Measurements from ENCODE around the gene MICU2. TPM values are rescaled to one million over a fixed set of nuclear protein-coding genes. Genes with fewer than 3 reads are reported as not detected.
A peak's percentile ranks its signal among the peaks of the same experiment; 100 is the strongest.

The MICU2 gene
- polyA plus RNA-seq, 3 donors from 2014 or later, result 38.6 to 53.3 (median 39.3) TPM

- Mint-ChIP-seq H3K9me3 (no peaks in the 10 kb centered on the region), H3K36me3 (peaks cover 0 to 5% (median 5%) of the 10 kb centered on the region in 3 donors), H3K4me1 (peaks cover 12 to 26% of the 10 kb centered on the region in 2 donors), H3K4me3 (no peak overlapping the region), H3K27me3 (ENCODE audit: low read depth in 3 of 3) (peaks cover 0 to 1% (median 0%) of the 10 kb centered on the region in 3 donors), H3K27ac (no peak overlapping the region)
- no peak for DNase-seq
These were observed 53.1 kb downstream of the MICU2 start for GRCh38 chr13:21550918-21551317.

GRCh38 chr13:21549633-21550032 is 54.3 kb downstream of the MICU2 start:
- no peak overlapping the region for H3K4me3 Mint-ChIP-seq

GRCh38 chr13:21548577-21548976 is 55.4 kb downstream of the MICU2 start:
- Mint-ChIP-seq H3K27me3 (ENCODE audit: low read depth in 3 of 3) (peaks cover 0 to under 1% (median 0%) of the 10 kb centered on the region in 3 donors), H3K36me3 (peaks cover 0 to 5% (median 5%) of the 10 kb centered on the region in 3 donors), H3K4me3 (no peak overlapping the region), H3K9me3 (no peaks in the 10 kb centered on the region), H3K27ac (no peak overlapping the region), H3K4me1 (peaks cover 22 to 28% of the 10 kb centered on the region in 2 donors)
- no peak for DNase-seq

More at GRCh38 chr13:21549633-21550032, 54.3 kb downstream of the MICU2 start:
- H3K27ac Mint-ChIP-seq, result no peak overlapping the region
- DNase-seq, result no peak
- H3K36me3 Mint-ChIP-seq, result peaks cover 0 to 5% (median 5%) of the 10 kb centered on the region in 3 donors
- H3K4me1 Mint-ChIP-seq, result peaks cover 14 to 25% of the 10 kb centered on the region in 2 donors
- H3K27me3 Mint-ChIP-seq (ENCODE audit: low read depth in 3 of 3), result peaks cover 0 to 1% (median 0%) of the 10 kb centered on the region in 3 donors
- H3K9me3 Mint-ChIP-seq, result no peaks in the 10 kb centered on the region

- Mint-ChIP-seq H3K36me3 (no peaks in the 10 kb centered on the region), H3K9me3 (no peaks in the 10 kb centered on the region), H3K27me3 (ENCODE audit: low read depth in 3 of 3) (peaks cover 0 to 4% (median 0%) of the 10 kb centered on the region in 3 donors), H3K4me3 (no peak overlapping the region), H3K27ac (peak overlapping the region in 5 of 6 donors; percentile 1 to 79 (median 27)), H3K4me1 (peaks cover 35 to 39% of the 10 kb centered on the region in 2 donors)
- no peak for DNase-seq
These were observed 57.6 kb downstream of the MICU2 start for GRCh38 chr13:21546372-21546771.

- no peak overlapping the region for H3K4me3 Mint-ChIP-seq
- H3K9me3 Mint-ChIP-seq, result no peaks in the 10 kb centered on the region
- H3K27ac Mint-ChIP-seq, result no peak overlapping the region
- DNase-seq, result no peak
- peaks cover 0 to 4% (median 0%) of the 10 kb centered on the region in 3 donors for H3K27me3 Mint-ChIP-seq (ENCODE audit: low read depth in 3 of 3)
- H3K4me1 Mint-ChIP-seq, result peaks cover 30 to 39% of the 10 kb centered on the region in 2 donors
- H3K36me3 Mint-ChIP-seq, result no peaks in the 10 kb centered on the region
These were observed 59.5 kb downstream of the MICU2 start for GRCh38 chr13:21544515-21544914.

- Mint-ChIP-seq H3K27ac (peak overlapping the region in 1 of 6 donors; percentile 14), H3K27me3 (ENCODE audit: low read depth in 3 of 3) (peaks cover 0 to 4% (median 0%) of the 10 kb centered on the region in 3 donors), H3K4me1 (peaks cover 28 to 39% of the 10 kb centered on the region in 2 donors), H3K9me3 (no peaks in the 10 kb centered on the region), H3K4me3 (no peak overlapping the region), H3K36me3 (peaks cover 0 to 8% (median 7%) of the 10 kb centered on the region in 3 donors)
- DNase-seq, result no peak
These were observed 61.4 kb downstream of the MICU2 start for GRCh38 chr13:21542563-21542962.

- no peak for DNase-seq
- Mint-ChIP-seq H3K9me3 (no peaks in the 10 kb centered on the region), H3K27me3 (ENCODE audit: low read depth in 3 of 3) (peaks cover 0 to 4% (median 0%) of the 10 kb centered on the region in 3 donors), H3K27ac (no peak overlapping the region), H3K4me3 (no peak overlapping the region), H3K36me3 (peaks cover 0 to 10% (median 8%) of the 10 kb centered on the region in 3 donors), H3K4me1 (peaks cover 28 to 39% of the 10 kb centered on the region in 2 donors)
These were observed 62.0 kb downstream of the MICU2 start for GRCh38 chr13:21541980-21542379.

GRCh38 chr13:21541271-21541670 is 62.7 kb downstream of the MICU2 start:
- Mint-ChIP-seq H3K4me3 (no peak overlapping the region), H3K27me3 (ENCODE audit: low read depth in 3 of 3) (peaks cover 0 to 4% (median 0%) of the 10 kb centered on the region in 3 donors), H3K27ac (no peak overlapping the region), H3K4me1 (peaks cover 21 to 38% of the 10 kb centered on the region in 2 donors), H3K36me3 (peaks cover 0 to 11% (median 8%) of the 10 kb centered on the region in 3 donors), H3K9me3 (no peaks in the 10 kb centered on the region)
- DNase-seq, result no peak

GRCh38 chr13:21539687-21540086 is 64.3 kb downstream of the MICU2 start:
- H3K9me3 Mint-ChIP-seq, result no peaks in the 10 kb centered on the region
- no peak overlapping the region for H3K27ac Mint-ChIP-seq
- H3K4me1 Mint-ChIP-seq, result peaks cover 18 to 33% of the 10 kb centered on the region in 2 donors
- no peak overlapping the region for H3K4me3 Mint-ChIP-seq
- no peak for DNase-seq
- peaks cover 0 to 13% (median 8%) of the 10 kb centered on the region in 3 donors for H3K36me3 Mint-ChIP-seq
- H3K27me3 Mint-ChIP-seq (ENCODE audit: low read depth in 3 of 3), result peaks cover 0 to 4% (median 0%) of the 10 kb centered on the region in 3 donors

GRCh38 chr13:21538753-21539152 is 65.2 kb downstream of the MICU2 start:
- peak overlapping the region in 1 of 6 donors; percentile 41 for H3K27ac Mint-ChIP-seq
- peaks cover 0 to 4% (median 0%) of the 10 kb centered on the region in 3 donors for H3K27me3 Mint-ChIP-seq (ENCODE audit: low read depth in 3 of 3)

GRCh38 chr13:21538280-21538679 is 65.7 kb downstream of the MICU2 start:
- no peak for DNase-seq
- Mint-ChIP-seq H3K27me3 (ENCODE audit: low read depth in 3 of 3) (peaks cover 0 to 2% (median 0%) of the 10 kb centered on the region in 3 donors), H3K4me1 (peaks cover 7 to 22% of the 10 kb centered on the region in 2 donors), H3K9me3 (no peaks in the 10 kb centered on the region), H3K4me3 (no peak overlapping the region), H3K27ac (no peak overlapping the region), H3K36me3 (peaks cover 0 to 15% (median 11%) of the 10 kb centered on the region in 3 donors)

More at GRCh38 chr13:21538753-21539152, 65.2 kb downstream of the MICU2 start:
- Mint-ChIP-seq H3K4me1 (peaks cover 11 to 26% of the 10 kb centered on the region in 2 donors), H3K36me3 (peaks cover 0 to 15% (median 11%) of the 10 kb centered on the region in 3 donors), H3K4me3 (no peak overlapping the region), H3K9me3 (no peaks in the 10 kb centered on the region)
- no peak for DNase-seq

GRCh38 chr13:21537105-21537504 is 66.9 kb downstream of the MICU2 start:
- Mint-ChIP-seq H3K4me1 (peaks cover 3 to 18% of the 10 kb centered on the region in 2 donors), H3K9me3 (no peaks in the 10 kb centered on the region), H3K27me3 (ENCODE audit: low read depth in 3 of 3) (no peaks in the 10 kb centered on the region), H3K4me3 (no peak overlapping the region), H3K36me3 (peaks cover 0 to 19% (median 17%) of the 10 kb centered on the region in 3 donors), H3K27ac (peak overlapping the region in 1 of 6 donors; percentile 9)
- DNase-seq, result no peak

- Mint-ChIP-seq H3K4me1 (peaks cover 3 to 25% of the 10 kb centered on the region in 2 donors), H3K27me3 (ENCODE audit: low read depth in 3 of 3) (no peaks in the 10 kb centered on the region), H3K4me3 (no peak overlapping the region), H3K9me3 (no peaks in the 10 kb centered on the region), H3K27ac (peak overlapping the region in 1 of 6 donors; percentile 53), H3K36me3 (peaks cover 0 to 19% (median 17%) of the 10 kb centered on the region in 3 donors)
- no peak for DNase-seq
These were observed 69.2 kb downstream of the MICU2 start for GRCh38 chr13:21534760-21535159.

- Mint-ChIP-seq H3K4me1 (peaks cover 0 to 16% of the 10 kb centered on the region in 2 donors), H3K9me3 (no peaks in the 10 kb centered on the region), H3K27ac (no peak overlapping the region), H3K4me3 (no peak overlapping the region), H3K36me3 (peaks cover 3 to 11% (median 9%) of the 10 kb centered on the region in 3 donors), H3K27me3 (ENCODE audit: low read depth in 3 of 3) (no peaks in the 10 kb centered on the region)
- no peak for DNase-seq
These were observed 72.5 kb downstream of the MICU2 start for GRCh38 chr13:21531455-21531854.
